NB4 (cell line): Measurements from ENCODE around the gene XPO5.

Source experiments
- DNase-seq: peaks from one replicate; pipeline ENCODE4 v3.0.0; 2010; ENCODE audit warnings: low read depth
- H3K4me3 ChIP-seq: one replicate; pipeline ENCODE4 v1.5.1; 2011; ENCODE audit warnings: mild to moderate bottlenecking, low read depth, low read length, moderate library complexity
- MYC ChIP-seq: IDR thresholded peaks from 2 replicates; pipeline ENCODE4 v1.6.1; 2011; ENCODE audit warnings: low read depth, low read length
- POLR2A ChIP-seq: IDR thresholded peaks from 2 replicates; pipeline ENCODE4 v1.6.1; 2011; ENCODE audit warnings: mild to moderate bottlenecking; ENCODE audit not compliant: insufficient read length; ENCODE audit errors: extremely low read depth
- TF ChIP-seq, protein P1 (sequence below): IDR thresholded peaks from 2 replicates; pipeline ENCODE4 v1.6.1; 2011; ENCODE audit warnings: low read depth, low read length
- TF ChIP-seq, protein P2 (sequence below): IDR thresholded peaks from one replicate; pipeline ENCODE4 v1.5.1; 2012; ENCODE audit warnings: low read depth, low read length

Gene XPO5

DNA sequence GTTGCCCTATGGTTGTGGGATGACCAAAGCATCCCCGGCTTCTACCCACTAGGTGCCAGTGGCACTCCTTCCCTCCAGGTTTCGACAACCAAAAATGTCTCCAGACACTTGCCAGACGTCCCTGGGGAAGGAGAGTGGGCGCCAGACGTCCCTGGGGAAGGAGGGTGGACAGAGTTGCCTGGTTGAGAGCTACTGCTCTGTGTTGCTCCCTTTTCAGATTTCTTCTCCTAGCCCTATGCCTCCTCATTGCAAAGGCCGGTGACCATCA lies 78.8 kb downstream of the XPO5 start:
- peak; percentile 19 for DNase-seq
- TF ChIP-seq, protein P1, sequence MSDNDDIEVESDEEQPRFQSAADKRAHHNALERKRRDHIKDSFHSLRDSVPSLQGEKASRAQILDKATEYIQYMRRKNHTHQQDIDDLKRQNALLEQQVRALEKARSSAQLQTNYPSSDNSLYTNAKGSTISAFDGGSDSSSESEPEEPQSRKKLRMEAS = no peak
- TF ChIP-seq POLR2A (no peak), MYC (no peak)
- TF ChIP-seq, protein P2, sequence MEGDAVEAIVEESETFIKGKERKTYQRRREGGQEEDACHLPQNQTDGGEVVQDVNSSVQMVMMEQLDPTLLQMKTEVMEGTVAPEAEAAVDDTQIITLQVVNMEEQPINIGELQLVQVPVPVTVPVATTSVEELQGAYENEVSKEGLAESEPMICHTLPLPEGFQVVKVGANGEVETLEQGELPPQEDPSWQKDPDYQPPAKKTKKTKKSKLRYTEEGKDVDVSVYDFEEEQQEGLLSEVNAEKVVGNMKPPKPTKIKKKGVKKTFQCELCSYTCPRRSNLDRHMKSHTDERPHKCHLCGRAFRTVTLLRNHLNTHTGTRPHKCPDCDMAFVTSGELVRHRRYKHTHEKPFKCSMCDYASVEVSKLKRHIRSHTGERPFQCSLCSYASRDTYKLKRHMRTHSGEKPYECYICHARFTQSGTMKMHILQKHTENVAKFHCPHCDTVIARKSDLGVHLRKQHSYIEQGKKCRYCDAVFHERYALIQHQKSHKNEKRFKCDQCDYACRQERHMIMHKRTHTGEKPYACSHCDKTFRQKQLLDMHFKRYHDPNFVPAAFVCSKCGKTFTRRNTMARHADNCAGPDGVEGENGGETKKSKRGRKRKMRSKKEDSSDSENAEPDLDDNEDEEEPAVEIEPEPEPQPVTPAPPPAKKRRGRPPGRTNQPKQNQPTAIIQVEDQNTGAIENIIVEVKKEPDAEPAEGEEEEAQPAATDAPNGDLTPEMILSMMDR = no peak

DNA sequence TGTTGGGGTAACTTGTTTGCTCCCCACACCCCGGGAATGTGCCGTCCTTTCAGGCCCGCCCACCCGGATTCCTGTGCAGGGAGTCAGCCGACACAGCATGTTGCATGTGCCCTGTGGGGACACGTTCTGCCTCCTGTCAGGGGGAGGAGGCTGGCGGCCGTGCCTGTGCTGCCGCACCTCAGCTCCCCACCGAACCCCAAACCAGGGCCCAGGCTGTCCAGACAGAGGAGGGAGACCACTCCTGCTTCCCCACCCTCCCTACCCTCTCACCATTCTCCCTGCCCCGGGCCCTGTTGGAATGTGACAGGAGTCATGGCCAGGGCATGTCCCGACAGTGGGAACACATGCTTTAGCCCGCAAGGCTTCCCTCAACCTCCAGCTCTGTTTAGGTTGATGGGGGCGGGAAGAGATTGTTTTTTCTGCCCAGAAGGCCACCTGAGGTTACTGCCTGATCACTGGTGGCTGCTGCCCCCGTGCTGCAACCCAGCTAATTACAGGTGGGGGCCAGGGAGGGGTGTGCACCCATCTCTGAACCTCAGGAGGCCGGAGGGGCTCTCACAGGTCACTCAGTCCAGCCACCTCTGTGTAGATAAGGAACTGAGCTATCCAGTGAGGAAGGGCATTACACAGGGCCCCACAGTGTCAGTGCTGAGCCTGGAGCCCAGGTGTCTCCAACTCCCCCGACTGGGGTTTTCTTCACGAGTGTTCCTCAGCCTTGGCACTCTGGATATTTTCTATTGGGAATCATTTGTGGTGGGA lies 79.3 kb downstream of the XPO5 start:
- TF ChIP-seq, protein P2 = peak; percentile 21
- no peak for TF ChIP-seq POLR2A
- peak; percentile 34 for DNase-seq
- H3K4me3 ChIP-seq = no peak overlapping the region

More for the DNA sequence above, 78.8 kb downstream of the XPO5 start:
- H3K4me3 ChIP-seq = no peak overlapping the region

DNA sequence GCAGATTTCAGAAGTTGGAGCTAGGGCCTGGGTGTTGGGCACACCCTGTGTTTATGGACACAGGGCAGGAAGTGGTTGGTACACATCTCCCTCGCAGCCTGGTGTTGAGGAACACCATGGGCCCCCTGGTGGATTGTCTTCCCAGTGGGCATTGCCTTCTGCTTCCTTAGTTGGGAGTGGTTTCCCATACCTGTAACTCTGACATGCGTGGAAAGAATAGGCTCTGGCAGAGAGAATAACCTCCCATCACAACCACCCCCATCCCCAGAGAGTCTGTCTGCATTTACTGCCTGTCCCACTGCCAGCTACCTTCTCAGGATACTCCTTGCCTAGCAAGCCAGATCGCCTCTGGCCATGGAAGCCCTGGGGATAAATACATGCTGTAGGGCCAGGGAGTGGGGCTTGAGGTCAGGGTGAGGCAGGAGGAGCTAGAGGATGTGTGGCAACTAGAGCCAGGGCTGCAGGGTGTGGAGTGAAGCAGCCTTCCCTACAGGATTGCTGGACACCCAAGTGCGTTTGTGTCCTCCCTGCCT lies 80.4 kb downstream of the XPO5 start:
- H3K4me3 ChIP-seq = no peak overlapping the region
- TF ChIP-seq, protein P1 = no peak
- no peak for TF ChIP-seq MYC
- TF ChIP-seq, protein P2 = no peak
- no peak for TF ChIP-seq POLR2A
- DNase-seq = peak; percentile 38

DNA sequence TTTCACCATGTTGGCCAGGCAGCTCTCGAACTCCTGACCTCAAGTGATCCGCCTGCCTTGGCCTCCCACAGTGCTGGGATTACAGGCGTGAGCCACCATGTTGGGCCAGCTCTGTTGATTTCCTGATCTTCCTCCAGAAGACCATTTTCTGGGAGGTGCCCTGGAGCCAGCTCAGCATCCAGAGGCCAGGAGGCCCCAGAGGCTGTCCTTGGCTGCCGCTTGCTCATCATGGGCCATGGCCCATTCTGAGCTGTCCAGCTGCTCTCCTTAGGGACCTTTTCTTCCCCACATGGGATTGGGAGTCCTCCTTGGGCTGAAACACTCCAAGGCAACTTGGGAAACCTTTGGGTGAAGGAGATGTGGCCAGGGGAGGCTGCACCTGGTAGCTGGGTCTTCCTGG lies 81.1 kb downstream of the XPO5 start:
- no peak for DNase-seq
- H3K4me3 ChIP-seq = no peak overlapping the region
- TF ChIP-seq, protein P1 = no peak
- no peak for TF ChIP-seq POLR2A
- no peak for TF ChIP-seq MYC
- TF ChIP-seq, protein P2 = no peak

DNA sequence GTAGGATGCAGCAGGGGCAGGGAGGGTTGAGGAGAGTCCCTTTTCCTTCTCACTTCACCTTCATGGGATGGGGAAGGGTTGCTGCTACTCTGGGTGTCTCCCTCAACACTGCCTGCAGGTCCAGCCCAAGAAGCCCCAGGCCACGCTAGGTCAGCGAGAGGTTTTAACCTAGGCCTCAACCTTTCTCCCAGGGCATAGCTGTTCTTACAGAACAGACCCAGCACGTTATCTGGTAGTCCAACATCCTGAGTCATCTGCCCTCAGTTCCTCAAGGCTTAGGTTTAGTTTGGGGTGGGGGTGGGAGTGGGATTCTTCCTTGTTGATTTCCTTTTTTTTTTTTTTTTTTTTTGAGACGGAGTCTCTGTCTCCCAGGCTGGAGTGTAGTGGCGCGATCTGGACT lies 81.5 kb downstream of the XPO5 start:
- no peak overlapping the region for H3K4me3 ChIP-seq
- TF ChIP-seq, protein P1 = no peak
- DNase-seq = no peak

DNA sequence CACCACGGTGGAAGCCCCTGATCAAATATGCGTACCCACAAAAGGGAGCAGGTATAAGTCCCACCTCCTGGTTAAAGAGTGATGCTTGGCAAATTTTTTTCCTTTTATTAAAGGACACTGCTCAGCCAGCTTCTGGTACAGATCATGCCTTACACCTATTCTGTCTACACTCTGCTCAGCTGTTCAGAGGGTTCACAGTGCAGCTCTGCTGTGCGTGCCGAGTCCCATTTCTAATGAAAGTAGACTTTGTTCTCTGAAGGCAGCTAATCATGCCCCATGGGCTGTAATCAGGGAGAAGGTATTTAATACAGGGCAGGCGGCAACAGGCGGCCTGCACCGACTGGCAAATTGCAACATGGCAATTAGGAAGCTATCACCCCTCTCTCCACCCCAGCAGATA lies 82.0 kb downstream of the XPO5 start:
- no peak for TF ChIP-seq MYC
- TF ChIP-seq, protein P2 = no peak
- TF ChIP-seq POLR2A = no peak
- TF ChIP-seq, protein P1 = no peak
- DNase-seq = no peak
- H3K4me3 ChIP-seq = no peak overlapping the region
